ENCODE measurements around the gene KLHL7. TPM values are rescaled to one million over a fixed set of nuclear protein-coding genes. Genes with fewer than 3 reads are reported as not detected.

The KLHL7 gene
- total RNA-seq, 2 donors from 2014 or later = 26.0 to 28.6 TPM

Other genes with a start within 250 kb of the KLHL7 start
- gene HYCC1, start 91.7 kb upstream of the KLHL7 start, total RNA-seq = 100 to 1,000 TPM in 1 of 2 donors, 10 to 100 TPM in 1; 76.4 to 112 TPM
- gene NUP42, start 76.3 kb downstream of the KLHL7 start, total RNA-seq = 10 to 100 TPM; 20.7 to 20.8 TPM
- gene GPNMB, start 141.0 kb downstream of the KLHL7 start, total RNA-seq = 100 to 1,000 TPM; 190 to 297 TPM
- 10 to 100 TPM; 37.4 to 42.0 TPM for gene MALSU1, start 193.6 kb downstream of the KLHL7 start, total RNA-seq